Spleen (tissue), 7 donors: Measurements from ENCODE around the gene FHIT.

Experiments used
- CTCF ChIP-seq, 11 experiments: fragments of 200-600 bp in 7 of 11; fragments of 450-650 bp in 4 of 11; sonication (generic) in 4 of 11; IDR thresholded peaks in 8 of 11; conservative IDR thresholded peaks in 3 of 11; 1 replicate in 7 of 11; 2 replicates in 4 of 11; pipeline versions ENCODE4 v1.4.0 to v1.8.0; 2016 to 2021; ENCODE audit warnings: antibody characterized with exemption in 11 of 11, inconsistent platforms in 4 of 11, mild to moderate bottlenecking in 1 of 11
- POLR2A ChIP-seq, 3 donors: fragments of 450-650 bp; IDR thresholded peaks; one replicate each; pipeline ENCODE4 v1.5.1; 2017; ENCODE audit warnings: antibody characterized with exemption in 3 of 3, mild to moderate bottlenecking in 1 of 3
- donor health status: DM: no; HTN: no; CAD: no; lungs with moderate emphysema.
- donor health status: DM: no; HTN: no; CAD: no.
- donor health status: DM: no; HTN: no; CAD: no.

DNA sequence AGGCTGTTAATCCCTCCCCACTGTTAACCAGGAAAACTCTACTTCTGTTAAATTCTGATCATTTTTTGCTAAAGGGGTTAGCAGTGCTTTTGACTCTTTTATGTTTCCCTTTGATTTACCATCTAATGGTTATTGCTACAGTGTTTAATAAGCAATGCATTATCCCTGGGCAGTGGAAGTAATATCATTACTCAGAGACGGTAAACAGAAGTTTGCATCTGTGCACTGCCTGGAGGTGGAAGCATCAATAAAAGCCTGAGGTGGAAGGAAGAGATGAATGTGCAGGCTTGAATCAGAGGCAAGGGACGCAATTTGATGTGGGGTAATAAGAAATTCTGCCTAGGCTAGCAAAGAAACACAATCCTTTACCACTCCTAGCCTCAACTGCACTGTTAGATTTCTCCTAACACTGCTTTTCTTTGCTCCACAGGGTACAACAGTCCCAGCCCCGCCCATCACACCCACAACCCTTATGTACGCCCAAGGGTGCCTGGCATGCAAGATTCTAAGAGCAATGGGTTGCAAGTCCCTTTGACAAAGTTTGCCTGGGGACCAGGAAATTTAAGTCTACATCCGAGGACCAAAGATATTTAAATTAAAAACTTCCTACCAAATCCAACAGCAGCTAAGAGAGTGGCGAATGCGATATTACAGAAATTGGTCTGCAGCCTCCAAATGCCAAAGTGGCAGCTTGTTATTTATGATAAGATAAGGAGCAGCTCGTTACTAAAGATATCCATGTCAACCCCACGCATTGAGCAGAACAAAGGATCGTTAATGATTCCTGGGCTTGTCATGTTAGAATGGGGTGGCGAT lies 261.4 kb downstream of the FHIT start:
- TF ChIP-seq CTCF (IDR thresholded peaks at IDR 0.05 in 8 of 11, conservative IDR thresholded peaks at IDR 0.05 in 3 of 11) (no peak), POLR2A (IDR thresholded peaks at IDR 0.05) (no peak)
